ENCODE results near the gene AP3D1.

DNA sequence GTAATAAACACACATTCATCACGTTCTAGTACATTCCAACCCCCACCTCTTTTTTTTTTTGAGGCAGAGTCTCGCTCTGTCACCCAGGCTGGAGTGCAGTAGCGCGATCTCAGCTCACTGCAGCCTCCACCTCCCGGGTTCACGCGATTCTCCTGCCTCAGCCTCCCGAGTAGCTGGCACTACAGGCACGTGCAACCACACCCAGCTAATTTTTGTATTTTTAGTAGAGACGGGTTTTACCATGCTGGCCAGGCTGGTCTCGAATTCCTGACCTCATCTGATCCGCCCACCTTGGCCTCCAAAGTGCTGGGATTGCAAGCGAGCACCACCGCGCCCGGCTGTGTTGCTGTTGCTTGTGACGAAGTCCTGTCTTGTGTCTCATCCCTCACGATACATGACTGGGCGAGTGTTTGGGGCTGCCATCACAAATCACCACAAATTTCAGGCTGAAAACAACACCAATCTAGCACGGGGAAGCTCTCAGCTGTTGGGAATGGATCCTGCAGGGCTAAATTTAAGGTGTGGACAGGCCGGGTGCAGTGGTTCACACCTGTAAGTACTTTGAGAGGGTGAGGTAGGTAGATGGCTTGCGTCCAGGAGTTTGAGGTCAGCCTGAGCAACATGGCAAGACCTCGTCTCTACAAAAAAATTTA is 70.9 kb downstream of the AP3D1 start:
- TF ChIP-seq POLR2A (IDR thresholded peaks at IDR 0.05) (no peak), CTCF (IDR thresholded peaks at IDR 0.05) (no peak)
